ENCODE results near the gene ABCC1.

GRCh38 chr16:16031401-16031800 is 82.0 kb downstream of the ABCC1 start:
- TF ChIP-seq CTCF (conservative IDR thresholded peaks at IDR 0.05) = no peak
- no peak for TF ChIP-seq EZH2 (IDR thresholded peaks at IDR 0.05; ENCODE audit: low read depth)
